ENCODE results near the gene P2RY14.

Gene P2RY14

GRCh38 chr3:151278230-151278629 lies at the start of gene P2RY14:
TSS of gene P2RY14 (minus strand) at chr3:151278542. CDS start at chr3:151214316, 64,226 bp downstream.
- peaks cover 40 to 54% of the 10 kb centered on the region in 2 experiments for H3K4me1 ChIP-seq (ENCODE audit: control insufficient read depth in 1 of 2, insufficient read depth in 1 of 2, low read depth in 1 of 2, low read length in 1 of 2)
- H3K4me3 ChIP-seq (ENCODE audit: low read depth in 1 of 2, low read length in 1 of 2), result peak within 1 kb of the TSS; percentile 6 to 35
- peak within 1 kb of the TSS; percentile 85 for H3K27ac ChIP-seq
- TF ChIP-seq CTCF (IDR thresholded peaks at IDR 0.05), result no peak
- H3K36me3 ChIP-seq, result no peaks in the 10 kb centered on the region
- H3K27me3 ChIP-seq, result no peaks in the 10 kb centered on the region
- H3K9me3 ChIP-seq, result no peaks in the 10 kb centered on the region

GRCh38 chr3:151327571-151328198 lies 49.3 kb upstream of the P2RY14 start:
- Histone ChIP-seq H3K4me1 (ENCODE audit: control insufficient read depth in 1 of 2, insufficient read depth in 1 of 2, low read depth in 1 of 2, low read length in 1 of 2) (peaks cover 71 to 78% of the 10 kb centered on the region in 2 experiments), H3K4me3 (ENCODE audit: low read depth in 1 of 2, low read length in 1 of 2) (peak overlapping the region; percentile 79 to 90), H3K27ac (peak overlapping the region; percentile 88)

GRCh38 chr3:151322511-151322910 lies 44.2 kb upstream of the P2RY14 start:
- Histone ChIP-seq H3K27ac (peak overlapping the region; percentile 89), H3K4me3 (ENCODE audit: low read depth in 1 of 2, low read length in 1 of 2) (no peak overlapping the region), H3K4me1 (ENCODE audit: control insufficient read depth in 1 of 2, insufficient read depth in 1 of 2, low read depth in 1 of 2, low read length in 1 of 2) (peaks cover 90 to 98% of the 10 kb centered on the region in 2 experiments), H3K36me3 (peaks cover 10% of the 10 kb centered on the region), H3K27me3 (no peaks in the 10 kb centered on the region), H3K9me3 (no peaks in the 10 kb centered on the region)
- TF ChIP-seq CTCF (IDR thresholded peaks at IDR 0.05), result no peak

More at GRCh38 chr3:151327571-151328198, 49.3 kb upstream of the P2RY14 start:
- Histone ChIP-seq H3K36me3 (peaks cover 10% of the 10 kb centered on the region), H3K9me3 (no peaks in the 10 kb centered on the region), H3K27me3 (no peaks in the 10 kb centered on the region)
- TF ChIP-seq CTCF (IDR thresholded peaks at IDR 0.05), result peak; percentile 60

GRCh38 chr3:151321526-151321925 lies 43.2 kb upstream of the P2RY14 start:
- Histone ChIP-seq H3K4me1 (ENCODE audit: control insufficient read depth in 1 of 2, insufficient read depth in 1 of 2, low read depth in 1 of 2, low read length in 1 of 2) (peaks cover 83 to 89% of the 10 kb centered on the region in 2 experiments), H3K36me3 (peaks cover 5% of the 10 kb centered on the region), H3K9me3 (no peaks in the 10 kb centered on the region), H3K4me3 (ENCODE audit: low read depth in 1 of 2, low read length in 1 of 2) (no peak overlapping the region), H3K27me3 (no peaks in the 10 kb centered on the region), H3K27ac (peak overlapping the region; percentile 89)
- no peak for TF ChIP-seq CTCF (IDR thresholded peaks at IDR 0.05)

- Histone ChIP-seq H3K27me3 (no peaks in the 10 kb centered on the region), H3K27ac (peak overlapping the region; percentile 89), H3K9me3 (no peaks in the 10 kb centered on the region), H3K36me3 (no peaks in the 10 kb centered on the region), H3K4me1 (ENCODE audit: control insufficient read depth in 1 of 2, insufficient read depth in 1 of 2, low read depth in 1 of 2, low read length in 1 of 2) (peaks cover 69 to 76% of the 10 kb centered on the region in 2 experiments), H3K4me3 (ENCODE audit: low read depth in 1 of 2, low read length in 1 of 2) (no peak overlapping the region)
- no peak for TF ChIP-seq CTCF (IDR thresholded peaks at IDR 0.05)
These were observed 41.8 kb upstream of the P2RY14 start for GRCh38 chr3:151320131-151320530.

Measured in neutrophil (primary cell).